H1 (cell line): ENCODE data around the gene SH3RF3. TPM values are rescaled to one million over a fixed set of nuclear protein-coding genes. Genes with fewer than 3 reads are reported as not detected.

Experiments used
- CTCF ChIA-PET: fragments of 300-600 bp; sonication (Branson Sonifier 250); formaldehyde crosslinking; loops from one replicate; lab custom pipeline; 2021; ENCODE audit not compliant: partially characterized antibody; lab: Charles Lee
- POLR2A ChIA-PET: fragments of 300-600 bp; sonication (Branson Sonifier 250); formaldehyde crosslinking; loops from one replicate; lab custom pipeline; 2021; ENCODE audit warnings: inconsistent platforms; ENCODE audit not compliant: partially characterized antibody; lab: Charles Lee
- DNase-seq, 2 experiments: peaks; one replicate each; pipeline versions ENCODE4 v3.0.0 to v3.0.0-alpha.2; 2010 to 2022; ENCODE audit warnings: low spot score in 2 of 2, low read depth in 1 of 2, mixed read lengths in 1 of 2
- FAIRE-seq: peaks from 2 replicates; lab custom pipeline; 2011; peaks lifted over from hg19 to GRCh38; lab: Jason Lieb, UNC
- H2AFZ ChIP-seq: 2 replicates; pipeline ENCODE4 v1.8.1; 2012; ENCODE audit warnings: low read length, inconsistent platforms
- H2AK5ac ChIP-seq: 2 replicates; pipeline ENCODE4 v1.6.1; 2013; ENCODE audit warnings: low read depth, low read length
- H2BK120ac ChIP-seq: replicated peaks from 2 replicates; pipeline ENCODE3; 2013; ENCODE audit warnings: low read depth, low read length, inconsistent platforms
- H2BK12ac ChIP-seq: 2 replicates; pipeline ENCODE4 v1.6.1; 2013; ENCODE audit warnings: low read depth, low read length
- H2BK15ac ChIP-seq: 2 replicates; pipeline ENCODE4 v1.6.1; 2013; ENCODE audit warnings: low read length
- H2BK20ac ChIP-seq: 2 replicates; pipeline ENCODE4 v1.6.1; 2013; ENCODE audit warnings: low read length
- H2BK5ac ChIP-seq: 2 replicates; pipeline ENCODE4 v1.6.1; 2013; ENCODE audit warnings: low read depth, low read length
- H3K14ac ChIP-seq: 2 replicates; pipeline ENCODE4 v1.6.1; 2013; ENCODE audit warnings: inconsistent platforms; ENCODE audit not compliant: insufficient read length
- H3K18ac ChIP-seq: 2 replicates; pipeline ENCODE4 v1.6.1; 2013; ENCODE audit warnings: low read length; ENCODE audit errors: extremely low read depth
- H3K23ac ChIP-seq: 2 replicates; pipeline ENCODE4 v1.6.1; 2013; ENCODE audit warnings: inconsistent platforms; ENCODE audit not compliant: insufficient read length
- H3K23me2 ChIP-seq: 2 replicates; pipeline ENCODE4 v1.6.1; 2013; ENCODE audit warnings: low read depth, low read length
- H3K27ac ChIP-seq: 2 replicates; pipeline ENCODE4 v1.6.1; 2011; ENCODE audit warnings: low read depth, low read length, inconsistent platforms
- H3K27me3 ChIP-seq, 4 experiments: replicated peaks in 1 of 4; 1 replicate in 1 of 4; 2 replicates in 3 of 4; pipeline versions ENCODE4 v1.6.1 to v1.8.1; 2011 to 2013; ENCODE audit warnings: low read length in 3 of 4, mild to moderate bottlenecking in 3 of 4, inconsistent platforms in 2 of 4, mixed read lengths in 2 of 4, moderate library complexity in 1 of 4; ENCODE audit not compliant: control insufficient read depth in 3 of 4, insufficient read depth in 3 of 4; ENCODE audit errors: extremely low read depth in 1 of 4
- H3K36me3 ChIP-seq, 4 experiments: 2 replicates each; pipeline versions ENCODE4 v1.6.1 to v1.8.1; 2011 to 2013; ENCODE audit warnings: mild to moderate bottlenecking in 4 of 4, low read length in 3 of 4, moderate library complexity in 2 of 4, control low read depth in 1 of 4, inconsistent platforms in 1 of 4; ENCODE audit not compliant: insufficient read depth in 4 of 4, control insufficient read depth in 2 of 4
- H3K4ac ChIP-seq: replicated peaks from 2 replicates; pipeline ENCODE3; 2013; ENCODE audit warnings: low read length, low read depth, mixed read lengths, inconsistent platforms; ENCODE audit not compliant: insufficient read length
- H3K4me1 ChIP-seq, 4 experiments: replicated peaks in 1 of 4; 1 replicate in 1 of 4; 2 replicates in 3 of 4; pipeline versions ENCODE4 v1.6.1 to v1.8.1; 2011 to 2013; ENCODE audit warnings: low read length in 3 of 4, inconsistent platforms in 2 of 4, mixed read lengths in 1 of 4; ENCODE audit not compliant: insufficient read depth in 4 of 4, control insufficient read depth in 3 of 4
- H3K4me2 ChIP-seq, 2 experiments: 2 replicates each; pipeline versions ENCODE4 v1.6.1 to v1.8.1; 2011 to 2013; ENCODE audit warnings: low read depth in 2 of 2, low read length in 2 of 2, control low read depth in 1 of 2, inconsistent platforms in 1 of 2, mild to moderate bottlenecking in 1 of 2; ENCODE audit not compliant: insufficient read depth in 1 of 2
- H3K4me3 ChIP-seq, 4 experiments: fragments of 200-600, 300-600 bp in 1 of 4; sonication (generic), shearing (Covaris generic), sonication (Bioruptor Twin) in 1 of 4; 2 replicates each; pipeline versions ENCODE4 v1.5.1 to v1.8.1; 2011 to 2016; ENCODE audit warnings: low read length in 4 of 4, low read depth in 3 of 4, control low read depth in 2 of 4, inconsistent platforms in 2 of 4, mild to moderate bottlenecking in 2 of 4, mixed read lengths in 1 of 4, moderate library complexity in 1 of 4; ENCODE audit not compliant: insufficient read depth in 2 of 4; ENCODE audit errors: extremely low read depth in 1 of 4
- H3K56ac ChIP-seq: replicated peaks from 2 replicates; pipeline ENCODE3; 2013; ENCODE audit warnings: low read depth, mild to moderate bottlenecking, mixed read lengths, low read length, inconsistent platforms; ENCODE audit not compliant: insufficient read length
- H3K79me1 ChIP-seq: 2 replicates; pipeline ENCODE4 v1.6.1; 2013; ENCODE audit warnings: low read depth, low read length, control low read depth
- H3K79me2 ChIP-seq, 2 experiments: 2 replicates each; pipeline versions ENCODE4 v1.6.1 to v1.8.1; 2012 to 2013; ENCODE audit warnings: low read length in 2 of 2, mild to moderate bottlenecking in 2 of 2, inconsistent platforms in 1 of 2; ENCODE audit not compliant: insufficient read depth in 2 of 2, control insufficient read depth in 1 of 2
- H3K9ac ChIP-seq, 4 experiments: replicated peaks in 1 of 4; 1 replicate in 1 of 4; 2 replicates in 3 of 4; pipeline versions ENCODE4 v1.6.1 to v1.8.1; 2011 to 2013; ENCODE audit warnings: low read depth in 3 of 4, low read length in 3 of 4, control low read depth in 2 of 4, mild to moderate bottlenecking in 2 of 4, moderate library complexity in 2 of 4, inconsistent platforms in 1 of 4; ENCODE audit errors: extremely low read depth in 1 of 4
- H3K9me3 ChIP-seq, 2 experiments: 2 replicates each; pipeline versions ENCODE4 v1.6.1 to v1.8.1; 2012 to 2013; ENCODE audit warnings: mild to moderate bottlenecking in 2 of 2, moderate library complexity in 2 of 2, control low read depth in 1 of 2, inconsistent platforms in 1 of 2, low read depth in 1 of 2, low read length in 1 of 2, mixed read lengths in 1 of 2; ENCODE audit not compliant: insufficient read depth in 2 of 2
- H4K20me1 ChIP-seq, 2 experiments: replicated peaks in 1 of 2; 2 replicates each; pipeline versions ENCODE3 to v1.8.1; 2011 to 2013; ENCODE audit warnings: inconsistent platforms in 2 of 2, low read length in 2 of 2, mild to moderate bottlenecking in 1 of 2; ENCODE audit not compliant: insufficient read depth in 2 of 2, control insufficient read depth in 1 of 2
- H4K5ac ChIP-seq: 2 replicates; pipeline ENCODE4 v1.6.1; 2013; ENCODE audit warnings: low read length, low read depth, mixed read lengths, inconsistent platforms; ENCODE audit not compliant: insufficient read length
- H4K8ac ChIP-seq: 2 replicates; pipeline ENCODE4 v1.8.0; 2013; ENCODE audit warnings: mild to moderate bottlenecking, moderate library complexity, low read length, inconsistent platforms; ENCODE audit not compliant: insufficient read depth; ENCODE audit errors: extremely low read depth
- H4K91ac ChIP-seq: replicated peaks from 2 replicates; pipeline ENCODE3; 2013; ENCODE audit warnings: low read length, mixed read lengths, inconsistent platforms; ENCODE audit not compliant: insufficient read length
- CEBPB ChIP-seq: IDR thresholded peaks from 2 replicates; pipeline ENCODE4 v1.6.1; 2012; ENCODE audit warnings: low read depth, low read length
- CHD1 ChIP-seq: IDR thresholded peaks from 2 replicates; pipeline ENCODE4 v1.6.1; 2012; ENCODE audit warnings: low read depth, low read length, improper control_type of control experiment
- GABPA ChIP-seq: IDR thresholded peaks from 2 replicates; pipeline ENCODE4 v1.6.1; 2011; ENCODE audit warnings: mild to moderate bottlenecking, low read length, moderate library complexity, borderline replicate concordance; ENCODE audit not compliant: insufficient read depth
- JUN ChIP-seq: IDR thresholded peaks from 2 replicates; pipeline ENCODE4 v1.6.1; 2011; ENCODE audit warnings: low read depth, mild to moderate bottlenecking, improper control_type of control experiment, low read length
- KDM4A ChIP-seq: IDR thresholded peaks from one replicate; pipeline ENCODE4 v1.7.1; 2012; ENCODE audit warnings: low read depth, mild to moderate bottlenecking, moderate library complexity, low read length, inconsistent platforms; ENCODE audit not compliant: severe bottlenecking
- KDM5A ChIP-seq: fragments of 200-600 bp; IDR thresholded peaks from 2 replicates; pipeline ENCODE4 v1.7.1; 2012; ENCODE audit warnings: mild to moderate bottlenecking, low read length, inconsistent platforms, mixed read lengths
- NANOG ChIP-seq: IDR thresholded peaks from 2 replicates; pipeline ENCODE4 v1.6.1; 2011; ENCODE audit warnings: low read length, low read depth, mild to moderate bottlenecking, inconsistent platforms; ENCODE audit not compliant: insufficient read depth, poor library complexity, severe bottlenecking
- NRF1 ChIP-seq: IDR thresholded peaks from 2 replicates; pipeline ENCODE4 v1.6.1; 2011; ENCODE audit warnings: mild to moderate bottlenecking, low read depth, low read length, improper control_type of control experiment
- PHF8 ChIP-seq: fragments of 200-600 bp; sonication (generic); conservative IDR thresholded peaks from 2 replicates; pipeline ENCODE4 v1.7.1; 2012; ENCODE audit warnings: low read depth, mild to moderate bottlenecking, inconsistent platforms, low read length, moderate library complexity
- RFX5 ChIP-seq: IDR thresholded peaks from 2 replicates; pipeline ENCODE4 v1.6.1; 2011; ENCODE audit warnings: low read depth, low read length, improper control_type of control experiment, borderline replicate concordance
- SAP30 ChIP-seq: fragments of 300-600 bp; sonication (generic); IDR thresholded peaks from 2 replicates; pipeline ENCODE4 v1.7.1; 2012; ENCODE audit warnings: low read length, moderate library complexity, mild to moderate bottlenecking, inconsistent platforms; ENCODE audit not compliant: insufficient read depth, insufficient replicate concordance
- SP2 ChIP-seq: IDR thresholded peaks from 2 replicates; pipeline ENCODE4 v1.6.1; 2012; ENCODE audit warnings: mild to moderate bottlenecking, low read length, inconsistent platforms
- SP4 ChIP-seq: IDR thresholded peaks from 2 replicates; pipeline ENCODE4 v1.6.1; 2012; ENCODE audit warnings: low read length, inconsistent platforms
- SUZ12 ChIP-seq: fragments of 200-600 bp; sonication (generic); IDR thresholded peaks from 2 replicates; pipeline ENCODE4 v1.6.1; 2012; ENCODE audit warnings: mild to moderate bottlenecking, inconsistent platforms, low read length, moderate library complexity, mixed read lengths
- TEAD4 ChIP-seq: IDR thresholded peaks from 2 replicates; pipeline ENCODE4 v1.6.1; 2012; ENCODE audit warnings: low read depth, low read length, inconsistent platforms, mixed read lengths
- YY1 ChIP-seq: IDR thresholded peaks from 2 replicates; pipeline ENCODE4 v1.6.1; 2011; ENCODE audit warnings: low read depth, mild to moderate bottlenecking, low read length
- WGBS, 2 experiments: shearing (Covaris generic) in 1 of 2; methylation state at CpG; one replicate each; pipeline versions ENCODE4 v1.1.6 to v1.1.7; 2013 to 2015; ENCODE audit warnings: low lambda C conversion rate in 2 of 2, mixed read lengths in 2 of 2, inconsistent platforms in 1 of 2, low coverage in 1 of 2, missing lambda C conversion rate in 1 of 2; ENCODE audit not compliant: insufficient replicate concordance in 2 of 2, insufficient coverage in 1 of 2, insufficient read length in 1 of 2; ENCODE audit errors: extremely low coverage in 1 of 2, missing lambda C conversion rate in 1 of 2; 5-methylcytosine and 5-hydroxymethylcytosine counted together
- polyA plus RNA-seq, 7 experiments: library from polyadenylated mRNA; depleted of rRNA in 3 of 7; stranded (reverse) in 5 of 7; unstranded in 2 of 7; fragments of >200 nt in 5 of 7; fragments of 200-250 nt in 2 of 7; gene quantifications; 1 replicate in 5 of 7; 2 replicates in 1 of 7; 4 replicates in 1 of 7; pipeline versions ENCODE4 v1.2.1 to v1.2.3, GENCODE V29; 2011 to 2013; ENCODE audit warnings: missing spikeins in 2 of 7, mixed read lengths in 2 of 7
- total RNA-seq: library from RNA; stranded (reverse); fragmentation: NEBNext Ultra II Directional; extraction: Animal tissue kit (Norgen Biotek cat#: 25700); gene quantifications from 2 replicates; pipeline ENCODE4 v1.2.1, GENCODE V29; 2021

Gene SH3RF3
- total and polyA plus RNA-seq, 2 of the 8 experiments (the other 6 are each of a cell fraction or from before 2014, with no cell fraction given): 0.11 to 0.65 TPM

DNA sequence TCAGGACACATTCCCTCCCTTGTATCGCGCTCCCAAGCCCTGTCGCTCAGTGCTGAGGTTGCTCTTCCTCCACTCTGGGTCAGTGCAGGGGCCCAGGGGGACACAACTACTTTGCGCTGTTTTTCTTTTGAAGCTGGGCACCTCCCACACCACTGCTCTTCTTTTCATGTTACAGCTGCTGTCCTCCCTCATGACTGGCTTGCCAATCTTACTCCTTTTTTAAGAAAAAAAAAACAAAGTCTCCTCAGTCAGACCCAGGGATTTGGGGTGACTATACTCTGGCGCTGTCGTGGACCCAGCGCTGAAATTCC, 264.6 kb downstream of the SH3RF3 start:
- Histone ChIP-seq H3K79me1 (no peaks in the 10 kb centered on the region), H3K4me3 (no peak overlapping the region), H2BK12ac (no peak overlapping the region), H3K9ac (no peak overlapping the region), H3K23ac (no peak overlapping the region), H2AFZ (no peak overlapping the region), H3K23me2 (no peaks in the 10 kb centered on the region), H2BK20ac (no peak overlapping the region), H2BK15ac (no peak overlapping the region), H3K4me2 (no peak overlapping the region), H4K20me1 (no peaks in the 10 kb centered on the region), H3K36me3 (no peaks in the 10 kb centered on the region), H4K5ac (no peak overlapping the region), H2BK120ac (no peak overlapping the region), H3K79me2 (no peaks in the 10 kb centered on the region), H3K4ac (no peak overlapping the region), H3K9me3 (no peaks in the 10 kb centered on the region), H3K56ac (no peak overlapping the region), H2AK5ac (no peak overlapping the region), H4K91ac (no peak overlapping the region), H3K4me1 (peaks cover 0 to 8% (median 0%) of the 10 kb centered on the region in 4 experiments; a peak in 3 of 7 replicates), H3K14ac (no peak overlapping the region), H2BK5ac (no peak overlapping the region), H3K27me3 (no peaks in the 10 kb centered on the region), H4K8ac (no peak overlapping the region), H3K18ac (no peak overlapping the region), H3K27ac (no peak overlapping the region)
- ChIA-PET POLR2A (no interaction called here), CTCF (interaction anchor here (0.6 to 2.0 kb wide), 4 partner anchors 9 to 278 kb away, joined by 3 to 4 read pairs (median 3); no protein-coding TSS in a partner anchor)
- FAIRE-seq (no peak), DNase-seq (no peak)
- 95% methylated on average over 7 of the region's 7 CpGs; no CpG with 5 or more reads in 1 of the 2 experiments for WGBS, 2 experiments
- TF ChIP-seq RFX5: no peak
- TF ChIP-seq CHD1: no peak
- no peak for TF ChIP-seq TEAD4
- TF ChIP-seq PHF8: no peak
- TF ChIP-seq NANOG: no peak
- no peak for TF ChIP-seq SAP30
- TF ChIP-seq KDM4A: no peak
- TF ChIP-seq JUN: no peak
- no peak for TF ChIP-seq NRF1
- no peak for TF ChIP-seq SUZ12
- no peak for TF ChIP-seq SP2
- TF ChIP-seq KDM5A: no peak
- no peak for TF ChIP-seq YY1
- no peak for TF ChIP-seq SP4
- TF ChIP-seq GABPA: no peak
- no peak for TF ChIP-seq CEBPB
